ENCODE results near the gene CHADL.
"Not testable (repeated sequence)": the region's sequence is repeated elsewhere in the genome, so short reads cannot be mapped to it uniquely, and the experiment has no call there.

Gene CHADL

DNA sequence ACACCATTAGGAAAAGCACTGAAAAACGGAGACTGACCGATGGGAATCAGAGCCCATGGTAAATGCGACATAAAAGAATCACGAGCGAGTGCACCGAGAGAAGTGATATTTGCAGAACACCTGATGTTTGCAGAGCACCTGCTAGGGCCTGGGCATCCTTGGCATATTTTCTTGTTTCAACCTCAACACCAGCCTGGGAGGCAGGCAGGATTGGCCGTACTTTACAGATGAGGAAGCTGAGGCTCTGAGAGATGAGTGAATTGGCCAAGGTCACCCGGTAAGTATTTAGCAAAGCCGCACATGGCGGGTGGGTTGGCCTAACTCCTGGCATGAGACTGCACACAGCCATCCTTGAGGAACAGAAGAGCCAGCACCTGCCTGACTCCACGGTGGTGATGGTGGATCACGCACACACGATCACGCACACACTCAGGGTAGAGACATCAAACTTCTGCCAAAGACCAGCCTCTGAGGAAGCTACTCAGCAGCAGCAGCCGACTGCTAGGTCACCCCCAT is 21.6 kb upstream of the CHADL start:
- TF ChIP-seq MYC (IDR thresholded peaks at IDR 0.05; ENCODE audit: low read depth, low read length) = no peak
- no peak for TF ChIP-seq POLR2A (IDR thresholded peaks at IDR 0.05; ENCODE audit: extremely low read depth, insufficient read length)
- TF ChIP-seq, protein P1, sequence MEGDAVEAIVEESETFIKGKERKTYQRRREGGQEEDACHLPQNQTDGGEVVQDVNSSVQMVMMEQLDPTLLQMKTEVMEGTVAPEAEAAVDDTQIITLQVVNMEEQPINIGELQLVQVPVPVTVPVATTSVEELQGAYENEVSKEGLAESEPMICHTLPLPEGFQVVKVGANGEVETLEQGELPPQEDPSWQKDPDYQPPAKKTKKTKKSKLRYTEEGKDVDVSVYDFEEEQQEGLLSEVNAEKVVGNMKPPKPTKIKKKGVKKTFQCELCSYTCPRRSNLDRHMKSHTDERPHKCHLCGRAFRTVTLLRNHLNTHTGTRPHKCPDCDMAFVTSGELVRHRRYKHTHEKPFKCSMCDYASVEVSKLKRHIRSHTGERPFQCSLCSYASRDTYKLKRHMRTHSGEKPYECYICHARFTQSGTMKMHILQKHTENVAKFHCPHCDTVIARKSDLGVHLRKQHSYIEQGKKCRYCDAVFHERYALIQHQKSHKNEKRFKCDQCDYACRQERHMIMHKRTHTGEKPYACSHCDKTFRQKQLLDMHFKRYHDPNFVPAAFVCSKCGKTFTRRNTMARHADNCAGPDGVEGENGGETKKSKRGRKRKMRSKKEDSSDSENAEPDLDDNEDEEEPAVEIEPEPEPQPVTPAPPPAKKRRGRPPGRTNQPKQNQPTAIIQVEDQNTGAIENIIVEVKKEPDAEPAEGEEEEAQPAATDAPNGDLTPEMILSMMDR (IDR thresholded peaks at IDR 0.05; ENCODE audit: low read depth, low read length) = no peak
- TF ChIP-seq, protein P2, sequence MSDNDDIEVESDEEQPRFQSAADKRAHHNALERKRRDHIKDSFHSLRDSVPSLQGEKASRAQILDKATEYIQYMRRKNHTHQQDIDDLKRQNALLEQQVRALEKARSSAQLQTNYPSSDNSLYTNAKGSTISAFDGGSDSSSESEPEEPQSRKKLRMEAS (IDR thresholded peaks at IDR 0.05; ENCODE audit: low read depth, low read length) = no peak
- no peak for DNase-seq (ENCODE audit: low read depth)
- no peak overlapping the region for H3K4me3 ChIP-seq (ENCODE audit: low read depth, low read length)

DNA sequence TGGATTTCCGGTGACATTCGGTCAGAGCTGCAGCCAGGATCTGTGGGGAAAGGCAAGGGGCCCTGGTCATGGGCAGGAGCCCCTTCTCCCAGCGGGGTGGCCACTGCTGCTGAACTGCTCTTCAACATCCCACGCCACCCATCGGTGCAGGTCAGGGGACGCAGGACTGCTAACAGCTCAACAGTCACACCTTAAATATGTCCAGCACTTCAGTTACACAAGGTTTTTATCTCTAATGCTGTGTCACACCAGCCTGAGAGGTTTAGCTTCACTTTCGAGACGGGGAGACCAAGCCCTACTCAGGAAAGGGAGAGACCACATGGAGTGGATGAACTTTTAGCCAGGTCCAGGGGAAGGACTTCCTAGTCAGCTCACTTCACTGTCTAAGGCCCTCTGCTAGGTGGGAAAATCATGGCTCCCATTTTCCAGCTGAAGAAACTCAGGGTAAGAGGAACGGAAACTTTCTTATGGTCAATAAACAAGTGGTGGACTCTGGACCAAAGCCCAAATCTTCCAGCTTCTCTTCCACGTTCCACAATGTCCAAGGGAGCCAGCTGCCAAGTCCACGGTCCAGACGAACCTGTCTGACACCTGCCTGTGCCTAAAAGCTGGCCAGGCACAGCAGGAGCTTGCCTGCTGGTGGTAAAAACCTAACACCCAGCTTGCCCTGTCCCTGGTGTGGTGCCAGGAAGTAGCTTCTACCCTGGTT is 21.0 kb upstream of the CHADL start:
- DNase-seq (ENCODE audit: low read depth) = no peak
- TF ChIP-seq, protein P1 (IDR thresholded peaks at IDR 0.05; ENCODE audit: low read depth, low read length) = no peak
- no peak for TF ChIP-seq MYC (IDR thresholded peaks at IDR 0.05; ENCODE audit: low read depth, low read length)
- TF ChIP-seq, protein P2 (IDR thresholded peaks at IDR 0.05; ENCODE audit: low read depth, low read length) = no peak
- TF ChIP-seq POLR2A (IDR thresholded peaks at IDR 0.05; ENCODE audit: extremely low read depth, insufficient read length) = no peak

DNA sequence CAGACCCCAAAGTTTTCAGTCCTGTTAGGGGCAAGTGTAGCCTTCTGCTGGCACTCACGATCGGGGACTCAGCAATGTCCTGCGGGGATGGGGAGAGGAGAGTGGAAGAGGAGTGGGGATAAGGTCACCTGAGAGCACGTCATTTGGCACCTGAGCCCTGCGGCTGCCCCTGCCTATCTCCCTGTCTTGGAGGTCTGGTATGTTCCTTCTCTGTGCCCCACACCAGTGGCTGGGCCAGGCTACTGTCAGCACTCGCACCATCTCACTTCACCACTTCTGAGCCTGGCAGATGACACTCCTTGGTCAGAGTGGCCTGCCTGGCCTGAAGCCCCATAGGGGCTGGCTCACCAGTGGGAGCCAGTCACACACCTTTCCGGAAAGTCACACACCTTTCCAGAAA is 20.1 kb upstream of the CHADL start:
- no peak for TF ChIP-seq MYC (IDR thresholded peaks at IDR 0.05; ENCODE audit: low read depth, low read length)
- no peak for TF ChIP-seq POLR2A (IDR thresholded peaks at IDR 0.05; ENCODE audit: extremely low read depth, insufficient read length)
- TF ChIP-seq, protein P1 (IDR thresholded peaks at IDR 0.05; ENCODE audit: low read depth, low read length) = no peak
- TF ChIP-seq, protein P2 (IDR thresholded peaks at IDR 0.05; ENCODE audit: low read depth, low read length) = no peak
- no peak for DNase-seq (ENCODE audit: low read depth)
- no peak overlapping the region for H3K4me3 ChIP-seq (ENCODE audit: low read depth, low read length)

More for the DNA sequence above, 21.0 kb upstream of the CHADL start:
- H3K4me3 ChIP-seq (ENCODE audit: low read depth, low read length) = no peak overlapping the region

DNA sequence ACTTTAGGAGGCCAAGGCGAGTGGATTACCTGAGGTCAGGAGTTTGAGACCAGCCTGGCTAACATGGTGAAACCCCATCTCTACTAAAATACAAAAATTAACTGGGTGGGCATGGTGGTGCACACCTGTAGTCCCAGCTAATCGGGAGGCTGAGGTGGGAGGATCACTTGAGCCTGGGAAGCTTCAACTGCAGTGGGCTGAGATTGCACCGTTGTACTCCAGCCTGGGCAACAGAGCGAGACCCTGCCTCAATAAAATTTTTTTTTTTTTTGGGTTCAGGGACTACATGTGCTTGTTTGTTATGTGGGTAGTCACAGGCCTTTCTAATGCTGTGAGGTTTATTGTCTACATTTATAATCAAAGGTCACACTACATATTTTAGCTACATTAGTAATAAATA is 19.0 kb upstream of the CHADL start:
- DNase-seq (ENCODE audit: low read depth); H3K4me3 ChIP-seq (ENCODE audit: low read depth, low read length): not testable (repeated sequence)

DNA sequence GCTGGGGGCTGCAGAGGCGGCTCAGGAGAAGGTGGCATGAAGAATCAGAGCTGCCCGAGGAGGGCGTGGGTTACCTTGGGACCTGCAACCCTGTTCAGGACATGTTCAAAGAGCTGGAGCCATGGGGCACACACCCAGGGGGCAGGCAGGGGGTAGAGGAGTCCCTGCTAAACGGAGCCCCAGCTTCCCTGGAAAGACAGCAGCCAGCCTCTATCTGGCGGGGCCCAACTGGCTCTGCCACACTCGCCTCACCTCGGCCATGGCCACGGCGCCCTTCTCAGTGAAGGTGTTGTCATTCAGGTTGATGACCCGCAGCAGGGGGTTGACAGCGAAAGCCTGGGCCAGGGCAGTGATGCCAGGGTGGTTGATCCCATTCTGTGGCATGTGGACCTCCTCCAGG is 17.0 kb upstream of the CHADL start:
- no peak overlapping the region for H3K4me3 ChIP-seq (ENCODE audit: low read depth, low read length)
- no peak for TF ChIP-seq MYC (IDR thresholded peaks at IDR 0.05; ENCODE audit: low read depth, low read length)
- TF ChIP-seq, protein P2 (IDR thresholded peaks at IDR 0.05; ENCODE audit: low read depth, low read length) = no peak
- no peak for TF ChIP-seq POLR2A (IDR thresholded peaks at IDR 0.05; ENCODE audit: extremely low read depth, insufficient read length)
- TF ChIP-seq, protein P1 (IDR thresholded peaks at IDR 0.05; ENCODE audit: low read depth, low read length) = no peak
- no peak for DNase-seq (ENCODE audit: low read depth)

DNA sequence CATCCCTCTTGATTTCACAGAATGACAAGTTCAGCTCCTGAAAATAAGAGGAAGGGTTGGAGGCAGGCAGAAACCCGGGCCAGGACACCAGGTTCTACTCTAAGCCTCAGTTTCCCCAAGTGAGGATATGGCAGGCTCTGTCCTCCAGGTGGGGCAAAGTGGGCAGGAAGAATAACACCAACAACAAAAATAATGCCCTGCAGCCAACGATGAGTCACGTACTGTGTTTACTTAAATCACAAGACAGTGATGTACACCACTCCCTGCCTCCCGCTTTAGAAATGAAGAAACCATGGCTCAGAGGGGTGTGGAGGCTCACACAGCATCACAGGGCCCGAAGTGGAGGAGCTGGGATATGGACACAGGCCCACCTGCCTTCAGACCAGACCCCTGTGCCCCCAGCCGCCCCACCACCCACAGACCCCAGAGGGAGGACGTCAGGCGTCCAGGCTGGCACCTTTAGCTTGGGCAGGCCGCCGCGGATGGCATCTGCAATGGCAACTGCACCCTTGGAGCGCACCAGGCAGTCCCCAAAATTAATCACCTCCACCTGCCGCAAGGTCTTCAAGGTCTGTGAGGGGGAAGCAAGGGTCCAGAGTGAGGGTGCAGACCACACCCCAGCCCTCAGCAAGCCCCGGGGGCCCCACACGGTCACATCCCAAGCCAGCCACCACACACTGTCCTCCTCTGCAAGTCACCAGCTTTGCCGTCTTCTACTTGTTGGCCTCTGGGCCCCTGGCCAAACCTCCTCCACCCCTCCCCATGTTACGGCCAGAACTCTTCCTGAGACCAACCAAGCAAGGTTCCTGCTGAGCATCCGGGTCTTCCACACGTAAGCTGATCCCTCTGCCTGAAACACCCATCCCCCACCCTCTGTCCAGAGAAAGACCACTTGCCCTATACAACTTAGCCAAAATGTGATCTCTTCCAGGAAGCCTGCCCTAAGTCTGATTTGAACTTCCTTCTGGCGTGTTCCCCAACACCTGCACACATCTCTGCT is 15.8 kb upstream of the CHADL start:
- no peak overlapping the region for H3K4me3 ChIP-seq (ENCODE audit: low read depth, low read length)
- TF ChIP-seq, protein P2 (IDR thresholded peaks at IDR 0.05; ENCODE audit: low read depth, low read length) = no peak
- TF ChIP-seq, protein P1 (IDR thresholded peaks at IDR 0.05; ENCODE audit: low read depth, low read length) = no peak
- TF ChIP-seq MYC (IDR thresholded peaks at IDR 0.05; ENCODE audit: low read depth, low read length) (no peak), POLR2A (IDR thresholded peaks at IDR 0.05; ENCODE audit: extremely low read depth, insufficient read length) (no peak)
- no peak for DNase-seq (ENCODE audit: low read depth)
